ENCODE measurements around the gene SMG9. TPM values are rescaled to one million over a fixed set of nuclear protein-coding genes. Genes with fewer than 3 reads are reported as not detected.

Gene SMG9
- total and polyA plus RNA-seq, 2 of the 13 experiments (the other 11 are each of a cell fraction or from before 2014, with no cell fraction given), result 16.1 to 18.7 TPM

- Histone ChIP-seq H3K4me2 (ENCODE audit: low read depth, low read length) (no peak overlapping the region), H3K4me3 (replicated peaks in 1 of 3; ENCODE audit: insufficient read depth in 1 of 3, low read depth in 2 of 3, low read length in 3 of 3) (no peak overlapping the region), H3K4me1 (ENCODE audit: insufficient read depth, low read length) (peaks cover 18% of the 10 kb centered on the region), H4K20me1 (ENCODE audit: insufficient read depth, low read length) (no peaks in the 10 kb centered on the region), H3K27me3 (ENCODE audit: control insufficient read depth in 1 of 2, insufficient read depth in 2 of 2, low read length in 2 of 2) (no peaks in the 10 kb centered on the region), H3K9ac (ENCODE audit: insufficient read depth, low read depth, low read length) (no peak overlapping the region), H3K9me3 (ENCODE audit: low read length) (no peaks in the 10 kb centered on the region), H3K79me2 (ENCODE audit: insufficient read depth, low read length) (peaks cover 16% of the 10 kb centered on the region), H3K36me3 (replicated peaks in 1 of 2; ENCODE audit: control insufficient read depth in 1 of 2, insufficient read depth in 2 of 2, low read length in 2 of 2) (peaks cover 14 to 38% of the 10 kb centered on the region in 2 experiments), H3K27ac (ENCODE audit: extremely low read length, insufficient read depth, low read length) (no peak overlapping the region), H2AFZ (ENCODE audit: low read length) (no peak overlapping the region)
- WGBS (ENCODE audit: low lambda C conversion rate), result 98% methylated on average over 6 of the region's 6 CpGs
- BruUV-seq (replicated peaks), result no TSS peak
- ATAC-seq (no peak), DNase-seq (ENCODE audit: low spot score) (no peak), FAIRE-seq (no peak)
- intact Hi-C loops (cut with micrococcal nuclease; ENCODE audit: unreplicated experiment) (no loop called here), in situ Hi-C loops (cut with HindIII; ENCODE audit: extremely low pct_ligation_motif_present, low pct_unique_long_range_greater_than_20kb) (no loop called here)
- CTCF ChIA-PET (ENCODE audit: low intra/inter-chr PET ratio, low total read pairs), result no interaction called here
- no peak for TF ChIP-seq EZH2 (conservative IDR thresholded peaks at IDR 0.05; ENCODE audit: low read depth, low read length)
- no peak for TF ChIP-seq THYN1 (CRISPR knock-in tag; IDR thresholded peaks at IDR 0.05; ENCODE audit: borderline replicate concordance, low read depth)
- no peak for TF ChIP-seq BCL3 (CRISPR knock-in tag; IDR thresholded peaks at IDR 0.05)
- TF ChIP-seq EHMT2 (IDR thresholded peaks at IDR 0.05; ENCODE audit: borderline replicate concordance, low read depth, low read length), result no peak
- no peak for TF ChIP-seq ZNF335 (CRISPR knock-in tag; IDR thresholded peaks at IDR 0.05)
- TF ChIP-seq ZIK1 (CRISPR knock-in tag; IDR thresholded peaks at IDR 0.05; ENCODE audit: borderline replicate concordance, low read depth), result no peak
- TF ChIP-seq KDM5B (CRISPR knock-in tag; IDR thresholded peaks at IDR 0.05; ENCODE audit: borderline replicate concordance), result no peak
- TF ChIP-seq ZNF460 (CRISPR knock-in tag; IDR thresholded peaks at IDR 0.05; ENCODE audit: borderline replicate concordance), result peak; percentile 16; the same call in 1 of the 2 replicates
- no peak for TF ChIP-seq ZBTB34 (CRISPR knock-in tag; IDR thresholded peaks at IDR 0.05)
- POLR2A ChIA-PET, result no interaction called here
Observed at GRCh38 chr19:43752287-43752875, 2.4 kb downstream of the SMG9 start.

Measured in HepG2 (cell line).